Gastroesophageal sphincter (tissue), 3 donors: ENCODE data around the gene FAXC.

Experiments used
- CTCF ChIP-seq, 4 experiments: fragments of 200-600 bp in 2 of 4; fragments of 450-650 bp in 2 of 4; sonication (generic) in 1 of 4; IDR thresholded peaks; one replicate each; pipeline ENCODE4 v1.5.1; 2017 to 2019; ENCODE audit warnings: antibody characterized with exemption in 4 of 4, mild to moderate bottlenecking in 2 of 4, moderate library complexity in 2 of 4
- EP300 ChIP-seq: sonication (generic); formaldehyde crosslinking; IDR thresholded peaks from one replicate; pipeline ENCODE4 v1.6.1; 2017; ENCODE audit warnings: antibody characterized with exemption, mild to moderate bottlenecking
- POLR2A ChIP-seq, 2 donors: fragments of 450-650 bp; IDR thresholded peaks; one replicate each; pipeline ENCODE4 v1.6.1; 2017; ENCODE audit warnings: antibody characterized with exemption in 2 of 2, mild to moderate bottlenecking in 2 of 2, moderate library complexity in 1 of 2
- POLR2AphosphoS5 ChIP-seq: sonication (generic); formaldehyde crosslinking; IDR thresholded peaks from one replicate; pipeline ENCODE4 v1.6.1; 2017; ENCODE audit warnings: antibody characterized with exemption

- TF ChIP-seq CTCF (IDR thresholded peaks at IDR 0.05) = no peak
- no peak for TF ChIP-seq EP300
- no peak for TF ChIP-seq POLR2AphosphoS5
- no peak for TF ChIP-seq POLR2A (IDR thresholded peaks at IDR 0.05)
Observed at GRCh38 chr6:99312354-99312753, 37.1 kb downstream of the FAXC start.
